Glomerular visceral epithelial cell (primary cell): ENCODE data around the gene THAP3.

Source experiments
- DNase-seq: peaks from one replicate; pipeline ENCODE4 v3.0.0-alpha.2; 2016; ENCODE audit errors: extremely low spot score

The THAP3 gene

DNA sequence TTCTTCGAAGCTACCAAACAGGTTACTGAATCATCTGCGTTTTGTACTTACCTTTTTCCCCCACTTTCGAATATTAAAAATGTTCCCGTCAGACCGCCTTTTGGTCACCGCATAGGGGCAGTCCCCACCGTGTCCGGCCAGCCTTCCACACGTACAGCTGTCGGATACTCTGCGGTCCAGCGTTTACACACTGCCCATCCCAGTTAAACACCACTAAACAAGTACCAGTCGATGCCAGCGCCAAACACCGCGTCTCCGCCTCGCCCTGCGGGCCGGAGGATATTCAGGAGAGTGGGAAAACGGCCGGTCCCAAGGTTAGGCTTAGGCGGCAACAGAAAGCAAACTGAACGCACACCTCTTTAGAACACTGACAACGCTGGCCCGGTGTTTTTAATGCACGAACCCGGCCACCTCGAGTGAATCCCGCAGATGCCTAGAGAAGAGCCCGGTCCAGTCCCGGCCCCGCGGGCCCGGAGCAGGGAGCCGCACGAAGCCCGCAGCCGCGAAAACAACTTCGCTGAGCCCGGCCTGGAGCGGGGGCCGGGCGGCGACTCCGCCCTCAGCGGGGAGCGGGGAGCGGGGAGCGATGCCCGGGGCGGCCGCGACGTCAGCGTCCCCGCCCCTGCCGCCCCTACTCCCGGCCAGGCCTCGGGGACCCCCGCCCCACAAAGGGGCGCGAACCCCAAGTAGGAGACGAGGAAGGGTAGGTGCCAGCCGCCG, 11.9 kb upstream of the THAP3 start:
- DNase-seq = peak; percentile 53

DNA sequence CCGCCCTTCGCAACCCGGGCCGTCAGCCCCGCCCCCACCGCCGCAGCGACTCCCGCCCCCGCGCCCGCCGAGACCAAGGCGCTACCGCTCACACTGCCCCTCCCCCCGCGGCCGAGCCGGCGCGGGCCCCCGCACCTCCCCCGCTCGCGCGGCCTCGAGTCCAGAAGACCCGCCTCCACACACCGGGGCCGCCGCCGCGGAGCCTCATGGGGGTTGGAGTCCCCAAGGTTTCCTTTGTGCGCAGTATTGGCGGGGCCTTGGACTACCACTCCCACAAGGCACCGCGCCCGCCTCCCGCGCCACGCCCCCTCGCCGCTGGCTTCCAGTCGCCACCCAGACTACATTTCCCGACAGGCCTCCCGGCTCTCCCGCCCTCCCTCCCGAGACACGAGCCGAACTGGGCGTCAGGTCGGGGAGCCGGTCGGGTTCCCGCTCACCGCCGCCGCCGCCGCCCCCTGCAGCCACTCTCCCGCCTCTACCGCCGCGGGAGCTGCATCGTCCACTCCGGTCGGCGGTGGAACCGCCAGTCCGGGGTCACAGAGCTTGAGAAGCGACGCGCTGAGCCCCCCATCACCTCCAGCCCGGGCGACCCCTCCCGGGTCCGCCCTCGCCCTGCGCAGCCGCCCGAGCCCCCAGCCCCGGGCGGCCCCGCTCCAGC, 11.2 kb upstream of the THAP3 start, which contains the start of gene PHF13:
Gene PHF13, plus strand, starts transcription at position 371 of the 658 bp plus-strand sequence. CDS start 336 bp downstream, outside the sequence.
- DNase-seq = peak; percentile 99

DNA sequence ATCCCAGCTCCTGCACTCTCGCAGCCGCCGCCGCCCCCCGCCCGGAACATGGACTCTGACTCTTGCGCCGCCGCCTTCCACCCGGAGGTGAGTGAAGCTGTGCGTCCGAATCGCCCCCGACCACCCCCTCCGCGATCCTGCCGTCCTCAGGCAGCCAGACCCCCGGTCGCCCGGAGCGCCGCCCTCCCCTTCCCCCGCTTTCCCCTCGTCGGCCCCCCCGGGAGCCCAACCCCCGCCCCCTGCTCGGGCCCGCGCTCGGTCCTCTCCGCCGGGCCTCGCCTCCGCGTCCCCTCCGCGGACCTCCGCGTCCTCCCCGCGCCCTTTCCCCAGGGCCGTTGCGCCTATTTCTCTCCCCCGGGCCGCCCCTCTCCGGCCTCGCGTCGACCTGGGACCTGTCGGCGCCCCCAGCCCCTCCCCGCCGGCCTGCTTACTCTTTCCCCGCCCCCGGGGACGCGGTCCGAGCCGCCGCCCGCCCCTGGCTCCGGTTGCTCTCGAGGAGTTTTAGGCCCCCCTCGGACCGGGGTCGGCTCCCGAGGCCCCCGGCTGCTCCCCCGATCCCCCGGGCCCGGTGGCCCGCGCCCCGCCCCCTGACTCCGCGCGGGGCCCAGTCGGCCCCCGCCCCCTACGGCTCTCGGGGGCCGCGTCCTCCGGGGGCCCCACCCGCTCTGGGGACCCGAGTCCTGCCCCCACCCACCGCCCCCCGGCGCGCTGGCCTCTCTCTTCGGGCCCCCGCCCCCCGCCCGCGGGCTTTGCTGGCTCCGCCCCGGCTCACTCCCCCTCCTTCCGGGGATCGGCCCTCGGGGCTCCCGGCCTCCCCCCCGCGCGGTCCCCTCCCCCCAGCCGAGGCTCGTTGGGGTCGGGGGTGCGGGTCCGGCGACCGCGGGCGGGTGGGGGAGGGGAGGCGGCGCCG, 10.4 kb upstream of the THAP3 start:
- DNase-seq = peak; percentile 59

DNA sequence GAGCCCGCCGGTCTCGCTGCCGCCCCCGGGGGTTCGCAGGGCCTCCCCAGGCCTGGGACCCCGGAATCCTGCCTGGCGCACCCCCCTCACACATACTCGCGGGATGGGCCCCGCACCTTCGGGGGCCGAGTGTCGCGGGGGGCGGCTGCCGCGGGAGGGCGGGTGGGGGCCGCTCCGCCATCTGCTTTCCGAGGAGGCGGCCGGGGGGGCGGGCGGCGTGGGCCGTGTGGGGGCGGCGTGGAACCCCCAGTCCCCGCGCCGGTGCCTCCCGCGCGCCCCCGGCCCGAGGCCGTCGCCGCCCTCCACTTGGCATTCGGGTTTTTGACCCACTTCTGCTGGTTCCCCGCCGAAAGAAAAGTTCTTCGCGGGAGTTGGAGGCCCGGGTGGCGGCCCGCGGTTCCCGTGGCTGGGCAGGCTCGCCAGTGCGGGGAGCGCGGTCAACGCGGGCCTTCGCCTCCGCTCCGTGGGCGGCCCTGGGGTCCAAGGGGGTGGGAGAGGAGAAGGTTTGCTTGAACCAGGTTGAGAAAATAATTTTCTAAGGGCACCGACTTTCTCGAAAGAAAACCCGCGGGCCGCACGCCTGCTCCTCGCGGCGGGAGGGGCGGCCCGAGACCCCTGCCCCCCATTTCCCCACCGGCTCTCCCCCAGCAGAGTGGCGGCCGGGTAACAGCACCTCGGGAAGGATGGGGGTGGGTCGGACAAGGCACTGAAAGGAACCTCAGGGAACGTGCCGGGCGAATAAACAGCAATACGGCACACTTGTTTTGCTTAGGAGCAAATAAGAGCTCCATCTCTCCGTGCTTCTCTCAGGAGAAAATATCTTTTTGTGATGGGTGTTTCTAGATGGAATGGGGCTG, 9.5 kb upstream of the THAP3 start:
- DNase-seq = no peak

DNA sequence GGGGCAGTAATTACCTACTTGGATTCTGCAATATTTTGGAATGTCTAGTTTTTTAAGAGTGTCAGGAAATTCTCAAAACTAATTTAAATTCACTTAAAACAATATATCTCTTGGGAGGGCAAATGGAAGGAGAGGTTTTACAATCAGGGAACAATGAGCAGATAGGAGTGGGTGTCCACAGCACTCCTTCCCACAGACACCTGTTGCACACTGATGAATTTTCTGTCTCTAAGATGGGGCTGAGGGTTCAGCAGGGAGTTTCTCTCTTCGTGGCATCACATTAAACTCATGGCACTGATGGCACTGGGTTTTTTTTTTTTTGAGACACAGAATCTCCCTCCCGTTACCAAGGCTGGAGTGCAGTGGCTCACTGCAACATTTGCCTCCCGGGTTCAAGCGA, 5.6 kb upstream of the THAP3 start:
- DNase-seq = no peak

DNA sequence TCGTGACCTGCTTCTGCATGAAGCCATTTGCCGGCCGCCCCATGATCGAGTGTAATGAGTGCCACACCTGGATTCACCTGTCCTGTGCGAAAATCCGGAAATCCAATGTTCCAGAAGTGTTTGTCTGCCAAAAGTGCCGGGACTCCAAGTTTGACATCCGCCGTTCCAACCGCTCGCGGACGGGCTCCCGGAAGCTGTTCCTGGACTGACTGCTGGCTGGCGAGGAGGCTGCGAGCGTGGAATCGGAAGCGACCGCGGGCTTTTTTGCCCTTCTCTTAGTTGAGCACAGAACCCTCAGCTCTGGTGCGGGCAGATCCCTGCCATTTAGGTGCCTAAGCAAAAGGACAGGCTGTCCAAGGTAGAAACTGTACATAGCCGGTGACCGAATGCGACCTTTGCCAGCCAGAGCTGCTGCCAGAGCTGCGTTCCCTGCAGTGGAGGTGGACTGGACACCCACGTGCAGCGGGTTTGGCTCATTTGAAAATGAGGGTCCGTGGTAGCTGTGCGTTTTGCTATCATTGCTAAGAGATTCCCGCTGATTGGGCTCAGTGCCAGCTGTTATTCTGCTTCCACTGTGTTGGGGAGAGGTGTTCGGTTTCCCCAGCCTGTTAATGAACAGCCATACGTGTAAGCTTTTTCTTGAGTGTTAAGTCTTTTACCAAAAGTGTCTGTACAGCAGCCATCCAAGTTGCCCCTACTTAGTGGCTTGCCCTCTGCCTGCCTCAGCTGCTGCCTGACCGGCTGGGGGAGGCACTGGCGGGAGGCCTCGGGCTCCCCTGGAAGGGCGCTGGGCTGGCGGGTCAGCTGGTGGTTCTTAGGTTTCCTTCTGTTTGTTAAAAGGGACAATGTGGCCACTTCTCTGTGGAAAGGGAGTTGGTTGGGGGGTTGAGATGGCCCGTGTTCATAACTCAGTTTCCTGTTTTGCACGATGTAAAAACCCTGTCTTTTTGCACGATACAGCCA, 3.0 kb upstream of the THAP3 start:
- DNase-seq = no peak

DNA sequence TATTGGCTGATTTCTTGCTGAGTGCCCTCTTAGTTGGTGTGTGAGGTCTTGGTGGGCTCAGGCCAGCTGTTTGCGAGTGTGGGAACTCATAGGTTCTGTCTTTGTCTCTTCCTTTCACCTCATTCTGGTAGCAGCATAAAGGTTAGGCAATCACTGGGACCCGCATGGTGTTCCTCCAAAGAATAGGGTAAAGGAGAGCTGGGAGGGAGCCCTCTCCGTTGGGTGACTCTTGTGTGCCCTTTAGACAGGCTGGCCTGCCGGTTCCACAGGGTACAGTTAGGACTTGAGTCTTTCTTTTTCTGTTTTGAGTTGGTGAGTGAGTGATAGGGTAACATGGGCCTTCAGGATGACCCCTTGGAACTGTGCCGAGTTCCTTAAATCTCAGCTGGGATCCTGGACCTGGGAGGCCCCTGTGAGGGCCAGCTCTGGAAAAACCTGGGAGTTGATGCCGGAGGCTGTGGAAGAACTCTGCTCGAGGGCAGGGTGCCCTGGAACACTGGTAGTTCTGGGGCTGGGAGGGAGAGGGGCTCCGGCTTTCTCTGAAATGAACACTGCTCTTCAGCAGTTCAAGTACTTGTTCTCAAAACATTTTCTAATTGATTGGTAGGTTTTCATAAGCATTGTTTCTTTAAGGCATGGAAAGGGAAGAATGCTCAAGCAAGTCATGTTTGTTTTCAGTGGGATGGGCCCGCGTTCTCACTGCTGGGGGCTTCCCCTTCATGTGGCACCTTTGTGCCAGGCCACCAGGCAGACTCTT, 2.1 kb upstream of the THAP3 start:
- no peak for DNase-seq

DNA sequence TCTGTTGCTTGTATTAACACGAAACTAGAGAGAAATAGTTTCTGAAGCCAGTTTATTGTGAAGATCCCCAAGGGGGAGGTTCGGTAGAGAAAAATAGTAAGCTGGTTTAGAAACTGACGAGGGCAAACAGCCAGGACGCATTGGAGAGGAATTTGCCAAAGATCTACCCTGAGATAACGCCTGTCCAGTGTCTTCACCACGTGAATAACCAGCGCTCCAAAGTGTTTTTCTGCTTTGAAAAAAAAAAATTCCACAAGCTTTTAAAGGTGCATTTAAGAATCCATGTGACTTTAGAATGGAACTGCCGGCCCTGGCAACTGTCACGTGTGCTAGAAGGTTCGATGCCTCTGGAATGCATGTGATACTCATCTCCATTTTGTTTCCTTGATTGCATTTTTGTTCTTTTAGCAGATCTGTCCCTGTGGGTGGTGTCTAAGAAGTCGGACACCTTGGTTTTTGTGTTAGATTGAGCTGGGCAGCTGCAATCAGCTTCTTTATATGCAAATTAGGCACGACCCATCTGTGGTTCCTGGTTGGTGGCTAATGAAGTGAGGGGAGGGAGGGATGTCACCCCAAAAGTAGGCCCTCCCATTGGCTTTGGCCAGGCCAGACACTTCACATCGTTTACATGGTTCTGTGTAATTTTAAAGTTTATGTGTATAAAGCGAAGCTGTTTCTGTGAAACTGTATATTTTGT, 1.3 kb upstream of the THAP3 start:
- no peak for DNase-seq

DNA sequence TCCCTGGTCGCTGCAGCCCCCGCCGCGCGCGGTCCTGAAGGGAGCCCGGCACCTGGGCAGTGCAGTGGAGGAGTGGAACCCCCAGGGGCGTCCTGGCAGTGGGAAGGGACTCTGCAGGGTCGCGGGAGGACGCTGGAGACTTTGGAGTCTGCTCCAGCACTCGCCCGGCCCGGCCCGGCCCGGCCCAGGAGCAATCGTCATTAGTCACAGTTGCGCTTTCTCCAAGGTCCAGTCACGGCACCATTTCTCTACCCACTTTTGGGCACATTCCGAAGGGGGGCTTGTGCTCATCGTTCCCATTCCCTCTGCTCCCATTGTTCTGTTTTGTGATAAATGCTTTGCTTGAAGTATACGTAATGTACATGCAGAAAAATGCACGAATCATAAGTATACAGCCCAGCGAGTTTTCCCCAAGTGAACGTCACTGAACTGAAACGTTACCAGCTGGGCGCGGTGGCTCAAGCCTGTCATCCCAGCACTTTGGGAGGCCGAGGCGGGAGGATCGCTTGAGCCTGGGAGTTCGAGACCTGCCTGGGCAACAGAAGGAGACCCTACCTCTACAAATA, 999 bp downstream of the THAP3 start:
- DNase-seq = peak; percentile 43

DNA sequence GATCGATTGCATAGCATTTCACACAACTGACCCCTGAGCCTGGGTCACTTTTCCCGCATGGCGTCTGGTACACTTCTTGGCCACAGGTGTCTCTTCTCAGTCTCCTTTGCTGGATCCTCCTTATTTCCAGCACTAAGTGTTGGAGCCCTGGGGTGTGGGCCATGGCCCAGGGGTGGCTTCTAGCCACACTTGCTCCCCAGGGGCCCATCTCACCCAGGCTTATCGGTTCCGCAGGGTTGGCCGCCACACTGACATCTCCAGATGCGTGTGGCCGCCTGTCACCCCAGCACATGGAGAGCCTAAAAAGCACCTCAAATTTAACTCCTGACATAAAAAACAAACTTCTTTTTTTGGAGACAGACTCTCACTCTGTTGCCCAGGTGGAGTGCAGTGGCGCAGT, 2.4 kb downstream of the THAP3 start:
- DNase-seq = no peak

DNA sequence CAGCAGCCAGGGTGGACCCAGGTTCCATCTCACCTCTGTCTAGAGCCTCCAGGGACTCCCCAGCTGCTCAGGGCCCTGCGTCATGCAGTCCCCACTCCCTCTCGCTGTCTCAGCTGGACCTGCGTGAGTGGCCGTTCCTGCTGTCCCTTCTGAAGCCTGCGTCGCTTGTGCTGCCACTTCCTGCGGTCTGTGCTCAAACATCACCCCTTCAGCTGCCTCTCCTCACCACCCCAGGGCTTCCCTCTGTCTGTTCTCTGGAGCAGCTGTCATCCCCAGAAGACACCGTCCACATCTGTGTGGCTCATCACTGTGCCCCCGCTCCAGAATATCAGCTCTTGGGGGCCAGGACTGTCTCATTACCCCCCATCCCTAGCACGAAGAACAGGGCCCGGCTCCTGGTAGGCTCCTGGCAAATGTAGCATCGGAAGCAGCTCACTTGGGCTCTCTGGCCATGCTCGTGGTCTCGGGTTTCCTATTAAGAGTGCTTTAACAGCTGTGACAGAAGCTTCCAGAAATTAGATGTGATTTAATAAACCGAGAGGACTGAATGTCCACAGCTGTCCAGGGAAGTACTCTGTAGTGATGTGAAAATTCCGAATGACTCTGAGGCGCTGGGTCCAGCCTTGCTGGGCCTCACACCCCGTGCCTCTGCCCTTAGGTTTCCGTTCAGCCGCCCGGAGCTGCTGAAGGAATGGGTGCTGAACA, 3.3 kb downstream of the THAP3 start:
- DNase-seq = no peak

DNA sequence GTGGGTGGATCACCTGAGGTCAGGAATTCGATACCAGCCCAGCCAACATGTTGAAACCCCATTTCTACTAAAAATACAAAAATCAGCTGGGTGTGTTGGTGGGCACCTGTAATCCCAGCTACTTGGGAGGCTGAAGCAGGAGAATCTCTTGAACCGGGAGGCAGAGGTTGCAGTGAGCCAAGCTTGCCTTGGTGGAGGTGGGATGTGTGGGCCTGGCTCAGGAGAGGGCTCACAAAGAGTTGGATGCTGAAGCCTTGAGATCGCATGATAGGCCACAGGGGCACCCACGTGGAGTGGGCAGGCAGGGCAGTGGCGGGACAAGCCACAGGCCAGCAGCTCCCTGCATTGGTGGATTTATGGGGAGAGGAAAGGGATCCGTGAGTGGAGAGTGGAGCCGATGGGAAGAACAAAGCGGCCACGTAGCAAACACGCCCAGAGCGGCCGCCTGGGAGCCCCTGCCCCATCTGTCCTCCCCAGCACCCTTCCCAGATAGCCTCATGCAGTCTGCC, 4.4 kb downstream of the THAP3 start:
- no peak for DNase-seq

DNA sequence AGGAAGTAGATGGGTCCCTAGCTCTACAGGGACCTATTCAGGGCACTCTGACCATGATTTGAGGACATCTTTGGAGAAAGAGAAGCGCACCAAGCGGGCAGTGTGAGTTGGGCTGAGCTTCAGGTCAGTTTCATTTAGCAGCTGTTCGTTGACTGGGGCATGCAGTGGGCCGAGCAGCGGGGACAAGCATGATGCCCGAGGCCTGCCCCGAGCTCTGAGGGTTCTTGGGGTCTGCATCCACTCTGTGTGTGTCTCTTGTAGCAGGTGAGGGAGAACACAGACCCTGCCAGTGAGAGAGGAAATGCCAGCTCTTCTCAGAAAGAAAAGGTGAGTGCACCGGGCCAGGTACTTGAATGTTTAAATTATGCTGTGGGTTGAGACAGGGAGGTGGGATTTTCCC, 5.4 kb downstream of the THAP3 start:
- DNase-seq = no peak

DNA sequence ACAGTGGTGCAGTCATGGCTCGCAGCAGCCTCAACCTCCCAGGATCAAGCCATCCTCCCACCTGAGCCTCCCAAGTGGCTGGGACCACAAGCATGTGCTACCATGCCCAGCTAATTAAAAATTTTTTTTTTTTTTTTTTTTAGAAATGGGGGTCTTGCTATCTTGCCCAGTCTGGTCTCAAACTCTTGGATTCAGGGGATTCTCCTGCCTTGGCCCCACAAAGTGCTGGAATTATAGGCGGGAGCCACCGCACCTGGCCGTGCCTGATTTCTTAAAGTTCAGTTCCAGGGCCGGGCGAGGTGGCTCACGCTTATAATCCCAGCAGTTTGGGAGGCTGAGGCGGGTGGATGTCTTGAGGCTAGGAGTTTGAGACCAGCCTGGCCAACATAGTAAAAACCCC, 6.4 kb downstream of the THAP3 start:
- no peak for DNase-seq

DNA sequence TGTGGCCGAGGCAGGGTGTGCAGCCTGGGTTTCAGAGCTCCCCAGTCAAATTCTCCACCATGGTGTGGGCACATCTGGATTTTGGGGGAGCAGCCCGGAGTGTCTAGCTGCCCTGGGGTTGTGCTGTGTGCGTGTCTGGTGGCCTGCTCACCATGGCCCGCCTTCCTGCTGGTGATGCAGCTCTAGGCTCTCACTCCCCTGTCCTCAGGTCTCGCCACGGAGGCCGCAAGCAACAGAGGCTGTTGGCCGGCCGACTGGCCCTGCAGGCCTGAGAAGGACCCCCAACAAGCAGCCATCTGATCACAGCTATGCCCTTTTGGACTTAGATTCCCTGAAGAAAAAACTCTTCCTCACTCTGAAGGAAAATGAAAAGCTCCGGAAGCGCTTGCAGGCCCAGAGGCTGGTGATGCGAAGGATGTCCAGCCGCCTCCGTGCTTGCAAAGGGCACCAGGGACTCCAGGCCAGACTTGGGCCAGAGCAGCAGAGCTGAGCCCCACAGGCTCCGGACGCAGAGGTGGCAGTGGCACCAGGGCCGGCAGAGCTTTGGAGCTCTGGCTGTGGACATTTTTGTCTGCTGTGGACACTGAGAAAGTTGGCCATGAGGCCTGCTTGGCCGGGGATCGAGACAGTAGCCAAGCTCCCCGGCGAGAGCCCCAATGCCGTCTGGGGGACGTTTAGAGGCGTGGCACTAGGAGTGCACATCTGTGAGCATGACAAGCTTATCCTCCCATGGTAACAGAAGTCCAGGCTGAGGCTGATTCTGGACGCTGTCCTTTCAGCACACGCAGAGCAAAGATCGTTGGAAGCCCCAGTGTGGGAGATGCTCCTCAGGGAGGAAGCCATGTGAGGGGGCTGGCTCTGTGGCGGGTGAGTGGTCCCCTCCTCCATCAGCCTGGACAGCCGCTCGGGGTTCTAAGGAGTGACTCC, 8.2 kb downstream of the THAP3 start:
- no peak for DNase-seq

DNA sequence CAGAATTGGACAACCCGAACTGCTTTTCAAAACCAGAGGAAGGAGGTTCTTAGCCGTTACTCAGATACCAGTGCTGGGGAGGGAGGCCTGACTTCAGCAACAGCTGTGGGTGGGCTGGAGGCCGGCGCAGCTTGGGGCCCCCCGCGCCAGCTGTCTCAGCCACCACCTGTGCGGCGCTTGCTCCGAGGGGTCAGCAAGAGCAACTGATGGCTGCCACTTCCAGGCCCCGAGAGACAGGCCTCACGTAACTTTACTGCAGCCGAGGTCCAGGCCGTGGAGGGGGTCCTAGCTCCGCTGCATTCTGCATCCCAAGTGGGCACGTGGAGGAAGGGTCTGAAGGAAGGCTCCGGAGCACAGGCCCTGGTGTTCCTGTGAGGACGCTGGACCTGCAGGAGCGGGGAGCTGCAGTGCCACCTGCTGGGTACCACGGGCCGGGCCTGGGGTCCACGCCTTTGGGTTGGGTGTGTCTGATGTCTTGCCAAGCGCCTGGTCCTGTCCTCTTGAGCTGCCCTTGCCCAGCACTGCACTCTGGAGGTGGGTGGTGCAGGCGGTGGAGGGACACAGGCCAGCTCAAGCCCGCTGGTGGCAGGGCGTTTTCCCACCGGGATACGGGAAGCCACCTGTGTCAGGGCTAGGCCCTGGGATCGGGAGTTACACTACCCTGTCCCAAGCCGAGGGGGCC, 9.8 kb downstream of the THAP3 start:
- peak; percentile 36 for DNase-seq
